CD14-positive monocyte (primary cell): Measurements from ENCODE around the gene RACK1. TPM values are rescaled to one million over a fixed set of nuclear protein-coding genes. Genes with fewer than 3 reads are reported as not detected.

ENCODE experiments used
- DNase-seq, 3 donors: peaks; one replicate each; pipeline ENCODE4 v3.0.0-alpha.2; 2011 to 2022
- H2AFZ ChIP-seq: 2 replicates; pipeline ENCODE4 v1.6.0; 2012; ENCODE audit warnings: mild to moderate bottlenecking, low read depth, low read length, inconsistent platforms; ENCODE audit not compliant: insufficient read depth, poor library complexity, severe bottlenecking
- H3K27ac ChIP-seq, 2 donors: 1 replicate in 1 of 2; 2 replicates in 1 of 2; pipeline ENCODE4 v1.5.1; 2012 to 2013; ENCODE audit warnings: low read length in 2 of 2, control low read depth in 1 of 2, inconsistent platforms in 1 of 2, low read depth in 1 of 2, mild to moderate bottlenecking in 1 of 2
- H3K27me3 ChIP-seq, 2 donors: one replicate each; pipeline versions ENCODE4 v1.6.0 to v1.6.1; 2011 to 2013; ENCODE audit warnings: low read length in 2 of 2; ENCODE audit not compliant: control insufficient read depth in 2 of 2, insufficient read depth in 2 of 2
- H3K36me3 ChIP-seq, 2 donors: replicated peaks in 1 of 2; 1 replicate in 1 of 2; 2 replicates in 1 of 2; pipeline versions ENCODE4 v1.5.1 to v1.6.1; 2012 to 2013; ENCODE audit warnings: low read length in 2 of 2, control low read depth in 1 of 2, inconsistent platforms in 1 of 2, mild to moderate bottlenecking in 1 of 2; ENCODE audit not compliant: insufficient read depth in 2 of 2, control insufficient read depth in 1 of 2
- H3K4me1 ChIP-seq, 2 donors: 1 replicate in 1 of 2; 2 replicates in 1 of 2; pipeline versions ENCODE4 v1.5.1 to v1.6.1; 2012 to 2013; ENCODE audit warnings: low read length in 2 of 2, control low read depth in 1 of 2, inconsistent platforms in 1 of 2, mild to moderate bottlenecking in 1 of 2, moderate library complexity in 1 of 2; ENCODE audit not compliant: insufficient read depth in 2 of 2, control insufficient read depth in 1 of 2
- H3K4me2 ChIP-seq: replicated peaks from 2 replicates; pipeline ENCODE3; 2012; ENCODE audit warnings: low read length, moderate library complexity, mild to moderate bottlenecking; ENCODE audit not compliant: poor library complexity, severe bottlenecking; ENCODE audit errors: extremely low read depth
- H3K4me3 ChIP-seq, 3 experiments: fragments of 200-600 bp in 1 of 3; sonication (generic) in 1 of 3; replicated peaks in 1 of 3; 1 replicate in 2 of 3; 2 replicates in 1 of 3; pipeline ENCODE4 v1.5.1; 2011 to 2013; ENCODE audit warnings: low read length in 3 of 3, mild to moderate bottlenecking in 3 of 3, control low read depth in 2 of 3, low read depth in 2 of 3, inconsistent platforms in 1 of 3, moderate library complexity in 1 of 3
- H3K79me2 ChIP-seq: 2 replicates; pipeline ENCODE4 v1.6.0; 2012; ENCODE audit warnings: mild to moderate bottlenecking, control low read depth, inconsistent platforms, low read length, moderate library complexity; ENCODE audit not compliant: insufficient read depth
- H3K9ac ChIP-seq: 2 replicates; pipeline ENCODE4 v1.6.0; 2017; ENCODE audit warnings: low read length, mild to moderate bottlenecking; ENCODE audit not compliant: insufficient read depth, poor library complexity, severe bottlenecking
- H3K9me3 ChIP-seq, 2 donors: replicated peaks in 1 of 2; 1 replicate in 1 of 2; 2 replicates in 1 of 2; pipeline versions ENCODE4 v1.5.1 to v1.6.1; 2012 to 2013; ENCODE audit warnings: low read length in 2 of 2, control low read depth in 1 of 2; ENCODE audit not compliant: control insufficient read depth in 1 of 2, insufficient read depth in 1 of 2
- H4K20me1 ChIP-seq: 2 replicates; pipeline ENCODE4 v1.6.0; 2012; ENCODE audit warnings: mild to moderate bottlenecking, low read length, control low read depth, moderate library complexity; ENCODE audit not compliant: insufficient read depth
- H3K27ac Mint-ChIP-seq, 7 donors: one replicate each; pipeline ENCODE4 v1.8.0; 2020; ENCODE audit warnings: mild to moderate bottlenecking in 7 of 7, mixed read lengths in 7 of 7, moderate library complexity in 6 of 7, inconsistent platforms in 2 of 7
- H3K27me3 Mint-ChIP-seq, 3 donors: one replicate each; pipeline ENCODE4 v1.8.0; 2021 to 2022; ENCODE audit warnings: low read depth in 3 of 3, mild to moderate bottlenecking in 3 of 3, mixed read lengths in 3 of 3, moderate library complexity in 3 of 3, inconsistent platforms in 1 of 3
- H3K36me3 Mint-ChIP-seq, 2 donors: one replicate each; pipeline ENCODE4 v1.8.0; 2020; ENCODE audit warnings: mixed read lengths in 2 of 2, inconsistent platforms in 1 of 2, mild to moderate bottlenecking in 1 of 2
- H3K4me1 Mint-ChIP-seq: one replicate; pipeline ENCODE4 v1.8.0; 2020; ENCODE audit warnings: mild to moderate bottlenecking, mixed read lengths
- H3K4me3 Mint-ChIP-seq, 2 donors: one replicate each; pipeline ENCODE4 v1.8.0; 2020; ENCODE audit warnings: mild to moderate bottlenecking in 2 of 2, mixed read lengths in 2 of 2, moderate library complexity in 1 of 2
- H3K9me3 Mint-ChIP-seq, 7 donors: one replicate each; pipeline ENCODE4 v1.8.0; 2020 to 2022; ENCODE audit warnings: mixed read lengths in 7 of 7, mild to moderate bottlenecking in 6 of 7, moderate library complexity in 6 of 7, inconsistent platforms in 2 of 7
- CTCF ChIP-seq: fragments of 200-600 bp; IDR thresholded peaks from one replicate; pipeline ENCODE4 v1.8.0; 2022; ENCODE audit warnings: antibody characterized with exemption, mild to moderate bottlenecking
- WGBS: methylation state at CpG from one replicate; pipeline ENCODE4 v1.1.5; 2013; ENCODE audit warnings: missing lambda C conversion rate; ENCODE audit not compliant: insufficient coverage; 5-methylcytosine and 5-hydroxymethylcytosine counted together
- intact Hi-C, 2 donors: fragments of 100-400 bp; cut with micrococcal nuclease; formaldehyde crosslinking; loops; one replicate each; pipeline versions ENCODE4 v1.15.0 to v1.15.1; 2023
- polyA plus RNA-seq, 3 donors: library from polyadenylated mRNA; depleted of rRNA in 1 of 3; unstranded in 2 of 3; stranded (reverse) in 1 of 3; fragments of 300-500 nt in 2 of 3; fragments of >200 nt in 1 of 3; fragmentation: Illumina TruSeq in 2 of 3; gene quantifications; 1 replicate in 2 of 3; 2 replicates in 1 of 3; pipeline ENCODE4 v1.2.3, GENCODE V29; 2012 to 2021

RACK1 gene
- polyA plus RNA-seq, 3 donors: 1,150 to 2,356 (median 1,195) TPM

DNA sequence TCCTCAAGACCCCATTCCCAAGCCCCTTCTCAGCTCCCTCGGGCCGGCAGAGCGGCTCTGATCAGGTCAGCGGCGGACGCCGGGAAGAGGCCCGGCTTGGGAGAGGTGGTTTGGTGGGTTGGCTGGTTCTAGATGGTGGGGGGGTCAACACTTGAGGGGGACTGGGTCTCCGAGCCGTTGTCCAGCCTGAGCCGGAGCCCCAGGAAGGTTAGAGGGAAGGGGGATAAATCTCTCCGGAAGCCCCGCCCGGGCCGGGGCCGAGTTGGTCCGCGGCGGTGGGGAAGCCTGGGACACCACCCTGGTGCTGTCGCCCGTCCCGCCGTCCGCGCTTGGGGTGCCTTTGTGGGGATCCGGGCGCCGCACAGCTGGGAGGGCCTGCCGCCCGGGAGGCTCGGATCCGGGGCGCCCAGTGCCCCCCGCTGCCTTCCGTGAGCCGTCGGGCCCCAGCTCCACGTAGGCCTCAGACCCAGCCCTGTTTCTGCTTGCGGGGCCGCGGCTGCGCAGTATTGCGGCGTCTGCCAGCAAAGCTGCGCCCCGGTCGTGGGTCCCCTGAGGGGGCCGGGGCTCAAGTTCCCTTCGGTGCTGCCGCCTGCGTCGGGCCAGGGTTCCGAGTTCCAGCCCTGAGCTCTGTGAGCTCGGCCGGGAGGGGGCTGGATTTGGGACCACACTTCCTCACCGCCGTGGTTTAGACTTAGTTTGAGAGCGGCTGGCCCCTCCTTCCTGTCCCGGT is 17.8 kb upstream of the RACK1 start:
- Histone ChIP-seq H3K27me3 (no peaks in the 10 kb centered on the region), H3K4me1 (peaks cover 25 to 45% of the 10 kb centered on the region in 2 donors), H3K36me3 (peaks cover 4 to 19% of the 10 kb centered on the region in 2 donors), H3K4me2 (peak overlapping the region; percentile 99), H3K79me2 (peaks cover 68% of the 10 kb centered on the region), H4K20me1 (peaks cover 20% of the 10 kb centered on the region), H2AFZ (peak overlapping the region; percentile 92), H3K4me3 (peak overlapping the region; percentile 80 to 97 (median 89)), H3K9me3 (no peaks in the 10 kb centered on the region), H3K27ac (peak overlapping the region; percentile 93 to 96), H3K9ac (peak overlapping the region; percentile 95)
- peak; percentile 71 to 74 (median 72) for DNase-seq
- TF ChIP-seq CTCF: no peak
- H3K27me3 Mint-ChIP-seq: no peaks in the 10 kb centered on the region
- no peaks in the 10 kb centered on the region for H3K9me3 Mint-ChIP-seq
- intact Hi-C loops: loop anchor here (2.0 to 5.0 kb wide), 4 partner anchors 17 to 69 kb away; partner anchors contain the start of gene TRIM41 (in 2 of the 2)
- H3K27ac Mint-ChIP-seq: peak overlapping the region; percentile 93 to 99 (median 97)
- peaks cover 15 to 21% of the 10 kb centered on the region in 2 donors for H3K36me3 Mint-ChIP-seq
- WGBS: under 1% methylated on average over 55 of the region's 59 CpGs
- peak overlapping the region; percentile 95 to 96 for H3K4me3 Mint-ChIP-seq
- H3K4me1 Mint-ChIP-seq: peaks cover 43% of the 10 kb centered on the region

DNA sequence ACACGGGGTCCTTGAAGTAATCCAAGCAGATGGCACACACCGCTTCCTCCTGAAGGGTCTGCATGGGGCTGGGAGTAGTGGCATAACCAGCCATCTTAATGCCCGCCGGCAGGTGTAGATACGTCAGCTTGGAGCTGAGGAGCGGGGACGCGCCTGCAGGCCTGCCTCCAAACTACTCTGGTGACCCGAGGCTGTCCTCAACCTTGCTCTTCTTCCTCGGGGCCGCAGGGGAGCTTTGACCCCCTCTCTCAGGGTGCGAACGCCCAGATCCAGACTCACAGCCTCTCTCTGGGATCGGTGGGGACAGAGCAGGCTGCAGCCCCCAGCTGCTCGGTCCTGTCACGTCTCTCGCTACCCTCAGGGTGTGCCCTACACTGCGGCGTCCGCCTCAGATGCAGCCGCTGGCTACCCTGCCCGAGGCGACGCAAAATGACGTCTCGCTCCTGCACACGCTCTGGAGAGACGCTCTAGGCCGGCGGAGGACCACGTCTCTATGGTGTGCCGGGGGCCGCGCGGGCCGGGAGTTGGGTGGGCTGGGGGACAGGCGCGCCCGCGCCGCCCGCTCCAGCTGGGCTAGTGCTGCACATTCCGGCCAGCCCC is 17.1 kb upstream of the RACK1 start, which contains the start of gene TRIM52:
Gene TRIM52 (minus strand): TSS at position 424 of the 600 bp plus-strand sequence. CDS start 330 bp downstream, at position 94.
- Histone ChIP-seq H3K4me1 (peaks cover 25 to 46% of the 10 kb centered on the region in 2 donors), H2AFZ (peak within 1 kb of the TSS; percentile 92), H3K36me3 (peaks cover 4 to 26% of the 10 kb centered on the region in 2 donors), H3K4me2 (peak within 1 kb of the TSS; percentile 99), H3K9ac (peak within 1 kb of the TSS; percentile 95), H3K79me2 (peaks cover 74% of the 10 kb centered on the region), H3K4me3 (peak within 1 kb of the TSS; percentile 80 to 97 (median 89)), H3K9me3 (no peaks in the 10 kb centered on the region), H3K27ac (peak within 1 kb of the TSS; percentile 93 to 96), H4K20me1 (peaks cover 27% of the 10 kb centered on the region), H3K27me3 (no peaks in the 10 kb centered on the region)
- H3K4me1 Mint-ChIP-seq: peaks cover 46% of the 10 kb centered on the region
- WGBS: 0% methylated on average over 43 of the region's 43 CpGs
- intact Hi-C loops: loop anchor here in 1 of 2 donors (2.0 to 5.0 kb wide), 3 partner anchors 16 to 69 kb away; partner anchors contain the start of gene TRIM41
- H3K4me3 Mint-ChIP-seq: peak within 1 kb of the TSS; percentile 95 to 96
- no peak for TF ChIP-seq CTCF
- DNase-seq: peak; percentile 85 to 89 (median 87)
- H3K27ac Mint-ChIP-seq: peak within 1 kb of the TSS; percentile 93 to 99 (median 97)
- H3K27me3 Mint-ChIP-seq: no peaks in the 10 kb centered on the region
- no peaks in the 10 kb centered on the region for H3K9me3 Mint-ChIP-seq
- H3K36me3 Mint-ChIP-seq: peaks cover 19 to 28% of the 10 kb centered on the region in 2 donors
